Hepatocyte (in vitro differentiated cells): Measurements from ENCODE around the gene ACOT12. TPM values are rescaled to one million over a fixed set of nuclear protein-coding genes. Genes with fewer than 3 reads are reported as not detected.

Experiments
- DNase-seq: peaks from one replicate; pipeline ENCODE4 v3.0.0-alpha.2; 2016; ENCODE audit warnings: low spot score
- H2AFZ ChIP-seq: fragments of 200-600 bp; sonication (generic); 2 replicates; pipeline ENCODE4 v1.6.0; 2016; ENCODE audit warnings: antibody characterized with exemption, mild to moderate bottlenecking
- H3K27ac ChIP-seq: fragments of 200-600 bp; sonication (generic); 2 replicates; pipeline ENCODE4 v1.5.1; 2016; ENCODE audit warnings: mild to moderate bottlenecking
- H3K27me3 ChIP-seq: fragments of 200-600 bp; sonication (generic); 2 replicates; pipeline ENCODE4 v1.6.1; 2016
- H3K36me3 ChIP-seq: fragments of 200-600 bp; sonication (generic); replicated peaks from 2 replicates; pipeline ENCODE4 v1.5.1; 2016; ENCODE audit warnings: low read depth; ENCODE audit not compliant: insufficient read depth
- H3K4me1 ChIP-seq: fragments of 200-600 bp; sonication (generic); 2 replicates; pipeline ENCODE4 v1.5.1; 2016; ENCODE audit warnings: mild to moderate bottlenecking, moderate library complexity; ENCODE audit not compliant: insufficient read depth
- H3K4me2 ChIP-seq: fragments of 200-600 bp; sonication (generic); 2 replicates; pipeline ENCODE4 v1.6.0; 2016
- H3K4me3 ChIP-seq: fragments of 200-600 bp; sonication (generic); 2 replicates; pipeline ENCODE4 v1.5.1; 2016; ENCODE audit warnings: mild to moderate bottlenecking
- H3K79me2 ChIP-seq: fragments of 200-600 bp; sonication (generic); 2 replicates; pipeline ENCODE4 v1.6.0; 2017; ENCODE audit warnings: mild to moderate bottlenecking
- H3K9me2 ChIP-seq: fragments of 200-600 bp; sonication (generic); replicated peaks from 2 replicates; pipeline ENCODE4 v1.6.0; 2017; ENCODE audit warnings: mild to moderate bottlenecking; ENCODE audit not compliant: insufficient read depth
- H3K9me3 ChIP-seq: fragments of 200-600 bp; sonication (generic); 2 replicates; pipeline ENCODE4 v1.5.1; 2016; ENCODE audit warnings: low read depth, mild to moderate bottlenecking
- H4K20me1 ChIP-seq: fragments of 200-600 bp; sonication (generic); 2 replicates; pipeline ENCODE4 v1.6.0; 2016; ENCODE audit warnings: mild to moderate bottlenecking; ENCODE audit not compliant: insufficient read depth, poor library complexity, severe bottlenecking
- EZH2 ChIP-seq: fragments of 200-600 bp; sonication (generic); IDR thresholded peaks from 2 replicates; pipeline ENCODE4 v1.6.1; 2016; ENCODE audit warnings: antibody characterized with exemption, mild to moderate bottlenecking, borderline replicate concordance
- EZH2phosphoT487 ChIP-seq: fragments of 200-600 bp; sonication (generic); IDR thresholded peaks from one replicate; pipeline ENCODE4 v1.6.1; 2018; ENCODE audit warnings: antibody characterized with exemption, mild to moderate bottlenecking, low read depth, moderate library complexity; ENCODE audit not compliant: unreplicated experiment, severe bottlenecking
- WGBS: methylation state at CpG from one replicate; pipeline ENCODE4 v1.1.6; 2016; ENCODE audit warnings: low lambda C conversion rate; ENCODE audit errors: missing lambda C conversion rate; 5-methylcytosine and 5-hydroxymethylcytosine counted together
- polyA plus RNA-seq: library from polyadenylated mRNA; unstranded; fragments of >200 nt; fragmentation: Nextera tagmentation; extraction: Ambion mirVana; gene quantifications from 2 replicates; pipeline ENCODE4 v1.2.1, GENCODE V29; 2016
- total RNA-seq: library from RNA; depleted of rRNA; stranded (reverse); fragments of >200 nt; gene quantifications from 2 replicates; pipeline ENCODE4 v1.2.3, GENCODE V29; 2014
- TF ChIP-seq, protein P1 (sequence below): fragments of 200-600 bp; sonication (generic); IDR thresholded peaks from 2 replicates; pipeline ENCODE4 v1.5.1; 2016; ENCODE audit warnings: antibody characterized with exemption, mild to moderate bottlenecking; ENCODE audit not compliant: poor library complexity

The ACOT12 gene
- total and polyA plus RNA-seq, 2 experiments from 2014 or later: 2.9 to 10.2 TPM

DNA sequence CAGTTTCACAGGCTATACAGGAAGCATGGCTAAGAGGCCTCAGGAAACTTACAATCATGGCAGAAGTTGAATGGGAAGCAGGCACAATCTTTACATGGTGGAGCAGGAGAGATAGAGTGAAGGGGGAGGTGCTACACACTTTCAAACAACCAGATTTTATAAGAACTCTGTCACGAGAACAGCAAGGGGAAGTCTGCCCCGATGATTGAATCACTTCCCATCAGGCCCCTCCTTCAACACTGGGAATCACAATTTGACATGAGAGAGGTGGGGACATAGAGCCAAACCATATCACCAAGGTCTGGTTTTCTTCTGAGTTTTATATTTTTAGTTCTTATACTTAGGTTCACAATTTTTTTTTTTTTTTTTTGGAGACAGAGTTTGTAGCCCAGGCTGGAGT, 76.4 kb downstream of the ACOT12 start:
- Histone ChIP-seq H3K27ac (no peak overlapping the region), H3K9me2 (no peaks in the 10 kb centered on the region), H2AFZ (no peak overlapping the region), H3K4me2 (no peak overlapping the region), H3K4me3 (no peak overlapping the region), H3K36me3 (no peaks in the 10 kb centered on the region), H3K79me2 (no peaks in the 10 kb centered on the region), H3K27me3 (no peaks in the 10 kb centered on the region), H3K4me1 (no peaks in the 10 kb centered on the region), H4K20me1 (no peaks in the 10 kb centered on the region), H3K9me3 (no peaks in the 10 kb centered on the region)
- TF ChIP-seq EZH2phosphoT487 (no peak), EZH2 (no peak)
- TF ChIP-seq, protein P1, sequence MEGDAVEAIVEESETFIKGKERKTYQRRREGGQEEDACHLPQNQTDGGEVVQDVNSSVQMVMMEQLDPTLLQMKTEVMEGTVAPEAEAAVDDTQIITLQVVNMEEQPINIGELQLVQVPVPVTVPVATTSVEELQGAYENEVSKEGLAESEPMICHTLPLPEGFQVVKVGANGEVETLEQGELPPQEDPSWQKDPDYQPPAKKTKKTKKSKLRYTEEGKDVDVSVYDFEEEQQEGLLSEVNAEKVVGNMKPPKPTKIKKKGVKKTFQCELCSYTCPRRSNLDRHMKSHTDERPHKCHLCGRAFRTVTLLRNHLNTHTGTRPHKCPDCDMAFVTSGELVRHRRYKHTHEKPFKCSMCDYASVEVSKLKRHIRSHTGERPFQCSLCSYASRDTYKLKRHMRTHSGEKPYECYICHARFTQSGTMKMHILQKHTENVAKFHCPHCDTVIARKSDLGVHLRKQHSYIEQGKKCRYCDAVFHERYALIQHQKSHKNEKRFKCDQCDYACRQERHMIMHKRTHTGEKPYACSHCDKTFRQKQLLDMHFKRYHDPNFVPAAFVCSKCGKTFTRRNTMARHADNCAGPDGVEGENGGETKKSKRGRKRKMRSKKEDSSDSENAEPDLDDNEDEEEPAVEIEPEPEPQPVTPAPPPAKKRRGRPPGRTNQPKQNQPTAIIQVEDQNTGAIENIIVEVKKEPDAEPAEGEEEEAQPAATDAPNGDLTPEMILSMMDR: no peak
- DNase-seq: no peak
- 90% methylated on average over 2 of the region's 2 CpGs for WGBS

DNA sequence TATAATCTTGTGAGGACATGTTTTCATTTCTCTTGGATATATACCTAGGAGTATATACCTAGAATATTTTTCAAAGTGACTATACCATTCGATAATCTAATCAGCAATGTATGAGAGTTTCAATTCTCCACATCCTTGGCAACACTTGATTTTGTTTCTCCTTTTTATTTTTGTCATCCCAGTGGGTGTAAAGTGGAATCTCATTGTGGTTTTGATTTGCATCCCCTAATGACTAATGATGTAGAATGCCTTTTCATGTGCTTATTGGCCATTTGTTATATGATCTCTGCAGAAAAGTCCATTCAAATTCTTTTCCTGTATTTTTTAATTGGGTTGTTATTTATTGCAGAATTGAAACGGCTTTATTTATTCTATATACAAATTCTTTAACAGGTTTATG, 77.4 kb downstream of the ACOT12 start:
- Histone ChIP-seq H4K20me1 (no peaks in the 10 kb centered on the region), H3K4me2 (no peak overlapping the region), H3K9me3 (no peaks in the 10 kb centered on the region), H2AFZ (no peak overlapping the region), H3K4me1 (no peaks in the 10 kb centered on the region), H3K4me3 (no peak overlapping the region), H3K27me3 (no peaks in the 10 kb centered on the region), H3K9me2 (no peaks in the 10 kb centered on the region), H3K36me3 (no peaks in the 10 kb centered on the region), H3K27ac (no peak overlapping the region), H3K79me2 (no peaks in the 10 kb centered on the region)
- no peak for DNase-seq
- WGBS: 88% methylated on average over 2 of the region's 2 CpGs
- no peak for TF ChIP-seq EZH2phosphoT487
- TF ChIP-seq, protein P1: no peak
- TF ChIP-seq EZH2: no peak

DNA sequence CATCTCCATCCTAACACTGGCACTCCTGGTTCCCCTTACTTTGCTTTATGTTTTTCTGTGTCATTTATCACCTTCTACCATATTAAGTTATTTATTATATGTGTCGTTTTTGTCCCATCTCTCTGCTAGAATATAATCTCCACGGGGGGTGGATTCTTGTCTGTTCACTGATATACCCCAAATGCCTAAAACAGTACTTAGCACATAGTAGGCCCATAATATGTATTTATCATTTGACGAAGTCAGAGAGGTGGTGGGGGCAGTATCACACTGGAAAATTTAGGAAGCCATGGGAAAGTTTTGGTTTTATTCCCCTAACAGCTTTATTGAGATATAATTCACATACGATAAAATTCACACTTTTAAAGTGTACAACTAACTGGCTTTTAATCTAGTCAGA, 78.1 kb downstream of the ACOT12 start:
- H3K9me2 ChIP-seq: no peaks in the 10 kb centered on the region
- no peak overlapping the region for H3K27ac ChIP-seq
- H4K20me1 ChIP-seq: no peaks in the 10 kb centered on the region
- H3K4me3 ChIP-seq: no peak overlapping the region
- no peak for TF ChIP-seq EZH2phosphoT487
- TF ChIP-seq EZH2: no peak
- TF ChIP-seq, protein P1: no peak
- WGBS: 98% methylated on average over 4 of the region's 4 CpGs
- no peak for DNase-seq
- no peaks in the 10 kb centered on the region for H3K27me3 ChIP-seq
- no peak overlapping the region for H2AFZ ChIP-seq
- no peak overlapping the region for H3K4me2 ChIP-seq
- H3K4me1 ChIP-seq: no peaks in the 10 kb centered on the region
- H3K9me3 ChIP-seq: no peaks in the 10 kb centered on the region
- no peaks in the 10 kb centered on the region for H3K79me2 ChIP-seq
- H3K36me3 ChIP-seq: no peaks in the 10 kb centered on the region

DNA sequence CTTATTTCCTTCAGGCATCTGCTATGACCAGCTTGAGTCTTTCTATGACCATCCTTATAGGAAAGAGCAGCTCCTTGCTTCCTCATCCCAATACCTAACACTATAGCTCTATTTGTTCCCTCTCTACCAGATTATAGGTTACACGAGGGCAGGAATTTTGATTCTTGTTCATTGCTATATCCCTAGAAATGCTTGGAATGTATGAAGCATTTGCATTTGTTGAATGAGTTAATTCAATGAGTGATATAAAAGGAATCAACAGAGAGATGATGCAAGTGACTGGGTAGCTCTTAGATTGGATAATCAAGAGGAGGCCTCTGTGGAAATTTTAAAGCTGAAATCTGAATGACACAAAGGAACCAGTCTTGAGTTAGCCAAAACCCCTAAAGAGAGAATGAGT, 78.6 kb downstream of the ACOT12 start:
- H3K27me3 ChIP-seq: no peaks in the 10 kb centered on the region
- no peak overlapping the region for H3K4me2 ChIP-seq
- no peak overlapping the region for H3K4me3 ChIP-seq
- no peaks in the 10 kb centered on the region for H4K20me1 ChIP-seq
- no peaks in the 10 kb centered on the region for H3K4me1 ChIP-seq
- H3K27ac ChIP-seq: no peak overlapping the region
- TF ChIP-seq, protein P1: no peak
- TF ChIP-seq EZH2: no peak
- TF ChIP-seq EZH2phosphoT487: no peak
- H3K9me3 ChIP-seq: no peaks in the 10 kb centered on the region
- no peaks in the 10 kb centered on the region for H3K79me2 ChIP-seq
- no peaks in the 10 kb centered on the region for H3K9me2 ChIP-seq
- H2AFZ ChIP-seq: no peak overlapping the region
- 92% methylated on average over 1 of the region's 1 CpG for WGBS
- no peak for DNase-seq
- no peaks in the 10 kb centered on the region for H3K36me3 ChIP-seq
